Kidney epithelial cell (primary cell): ENCODE measurements around the gene MPP4. TPM values are rescaled to one million over a fixed set of nuclear protein-coding genes. Genes with fewer than 3 reads are reported as not detected.
A peak's percentile ranks its signal among the peaks of the same experiment; 100 is the strongest.

Experiments used
- DNase-seq: peaks from one replicate; pipeline ENCODE4 v3.0.0-alpha.2; 2010; ENCODE audit warnings: low read depth
- H3K27me3 ChIP-seq: 2 replicates; pipeline ENCODE4 v1.6.0; 2011; ENCODE audit warnings: low read length; ENCODE audit not compliant: control insufficient read depth, insufficient read depth
- H3K36me3 ChIP-seq: 2 replicates; pipeline ENCODE4 v1.5.1; 2011; ENCODE audit warnings: low read length; ENCODE audit not compliant: control insufficient read depth, insufficient read depth
- H3K4me3 ChIP-seq: 2 replicates; pipeline ENCODE4 v1.5.1; 2011; ENCODE audit warnings: low read depth, mild to moderate bottlenecking, control low read depth, low read length
- CTCF ChIP-seq: IDR thresholded peaks from 2 replicates; pipeline ENCODE4 v1.5.1; 2011; ENCODE audit warnings: mild to moderate bottlenecking, moderate library complexity, low read length, control low read depth, inconsistent platforms; ENCODE audit not compliant: insufficient read depth, poor library complexity, severe bottlenecking
- total RNA-seq: library from RNA; depleted of rRNA; stranded (reverse); fragments of >200 nt; gene quantifications from 2 replicates; pipeline ENCODE4 v1.2.3, GENCODE V29; 2015

Gene MPP4
- 0.21 TPM in 1 of 2 replicates, not detected in the other for total RNA-seq

GRCh38 chr2:201698588-201699226 is at the start of gene MPP4:
Gene MPP4 (minus strand): TSS chr2:201698644. CDS start chr2:201693954, 4,690 bp downstream.
- Histone ChIP-seq H3K27me3 (no peaks in the 10 kb centered on the region), H3K4me3 (no peak within 1 kb of the TSS), H3K36me3 (no peaks in the 10 kb centered on the region)
- no peak for TF ChIP-seq CTCF
- DNase-seq: no peak

GRCh38 chr2:201746551-201746950 is 48.1 kb upstream of the MPP4 start:
- Histone ChIP-seq H3K27me3 (no peaks in the 10 kb centered on the region), H3K4me3 (no peak overlapping the region), H3K36me3 (no peaks in the 10 kb centered on the region)
- TF ChIP-seq CTCF: no peak
- no peak for DNase-seq

- DNase-seq: no peak
- Histone ChIP-seq H3K36me3 (no peaks in the 10 kb centered on the region), H3K4me3 (no peak overlapping the region), H3K27me3 (no peaks in the 10 kb centered on the region)
- TF ChIP-seq CTCF: no peak
Observed at GRCh38 chr2:201735486-201735885, 37.0 kb upstream of the MPP4 start.

GRCh38 chr2:201734111-201734510 is 35.7 kb upstream of the MPP4 start:
- Histone ChIP-seq H3K27me3 (no peaks in the 10 kb centered on the region), H3K4me3 (no peak overlapping the region), H3K36me3 (no peaks in the 10 kb centered on the region)
- DNase-seq: no peak
- TF ChIP-seq CTCF: no peak

GRCh38 chr2:201733544-201733943 is 35.1 kb upstream of the MPP4 start:
- TF ChIP-seq CTCF: no peak
- Histone ChIP-seq H3K4me3 (no peak overlapping the region), H3K27me3 (no peaks in the 10 kb centered on the region), H3K36me3 (no peaks in the 10 kb centered on the region)
- DNase-seq: peak; percentile 12
